Panc1 (cell line): Measurements from ENCODE around the gene TAF4B.

ENCODE experiments used
- CTCF ChIP-seq: fragments of 450-650 bp; IDR thresholded peaks from 2 replicates; pipeline ENCODE4 v1.5.1; 2017; ENCODE audit warnings: mild to moderate bottlenecking
- POLR2AphosphoS5 ChIP-seq: IDR thresholded peaks from 2 replicates; pipeline ENCODE4 v1.6.1; 2012; ENCODE audit warnings: mild to moderate bottlenecking, low read depth, low read length, moderate library complexity
- REST ChIP-seq, 2 experiments: IDR thresholded peaks; 2 replicates each; pipeline ENCODE4 v1.6.1; 2011 to 2012; ENCODE audit warnings: low read depth in 2 of 2, control low read depth in 1 of 2, low read length in 1 of 2, mild to moderate bottlenecking in 1 of 2, moderate library complexity in 1 of 2; ENCODE audit not compliant: insufficient read depth in 1 of 2
- SIN3A ChIP-seq: IDR thresholded peaks from 2 replicates; pipeline ENCODE4 v1.6.1; 2012; ENCODE audit warnings: low read depth, mild to moderate bottlenecking, low read length, moderate library complexity, borderline replicate concordance; ENCODE audit not compliant: insufficient read depth
- TCF7L2 ChIP-seq: IDR thresholded peaks from 2 replicates; pipeline ENCODE4 v1.6.1; 2011; ENCODE audit warnings: mild to moderate bottlenecking, low read depth, low read length, inconsistent platforms

DNA sequence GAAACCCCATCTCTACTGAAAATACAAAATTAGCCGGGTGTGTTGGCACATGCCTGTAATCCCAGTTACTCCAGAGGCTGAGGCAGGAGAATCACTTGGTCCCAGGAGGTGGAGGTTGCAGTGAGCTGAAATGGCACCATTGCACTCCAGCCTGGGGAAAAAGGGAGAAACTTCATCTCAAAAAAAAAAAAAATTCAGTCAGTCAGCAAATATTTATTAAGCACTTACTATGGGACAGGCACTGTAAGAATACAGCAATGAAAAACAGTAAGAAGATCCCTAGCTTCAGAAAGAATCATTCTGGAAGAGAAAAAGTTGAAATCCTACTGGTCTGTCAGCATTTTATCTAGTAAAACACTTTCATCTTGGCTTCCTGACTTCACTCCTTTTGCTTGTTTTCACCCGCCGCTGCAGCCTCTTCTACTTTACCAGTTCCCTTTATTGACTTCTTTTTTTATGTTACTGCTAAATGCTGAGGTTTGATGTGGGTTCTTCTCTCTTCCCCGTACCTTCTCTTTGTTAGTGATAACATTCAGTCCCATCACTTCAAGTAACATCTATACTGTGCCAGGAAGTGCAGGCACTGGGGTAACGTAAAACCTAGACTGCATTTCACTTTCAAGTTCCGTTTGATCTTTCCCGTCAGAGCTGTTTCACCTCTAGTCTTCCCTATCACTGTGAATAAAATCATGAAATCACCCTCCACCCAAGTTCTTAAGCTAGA lies 10.8 kb upstream of the TAF4B start:
- TF ChIP-seq CTCF: no peak
- no peak for TF ChIP-seq POLR2AphosphoS5
- TF ChIP-seq TCF7L2: no peak
- TF ChIP-seq SIN3A: no peak
- TF ChIP-seq REST (IDR thresholded peaks at IDR 0.05; ENCODE audit: insufficient read depth in 1 of 2, low read depth in 2 of 2, low read length in 1 of 2): no peak
